GM23338 (cell line): ENCODE data around the gene CHGA. TPM values are rescaled to one million over a fixed set of nuclear protein-coding genes. Genes with fewer than 3 reads are reported as not detected.

ENCODE experiments used
- ATAC-seq: fragments of 200-7000 bp; cut with Tn5 transposase; 3 replicates; pipeline ENCODE4 v1.9.1; 2020
- DNase-seq: peaks from one replicate; pipeline ENCODE4 v3.0.0-alpha.2; 2015; ENCODE audit warnings: low spot score
- H2AFZ ChIP-seq: fragments of 200-600 bp; sonication (generic); 2 replicates; pipeline ENCODE4 v1.8.0; 2016; ENCODE audit warnings: antibody characterized with exemption, mild to moderate bottlenecking, moderate library complexity
- H3F3A ChIP-seq: fragments of 200-600 bp; sonication (generic); replicated peaks from 2 replicates; pipeline ENCODE4 v1.8.0; 2017; ENCODE audit warnings: antibody characterized with exemption, mixed run types, low read depth
- H3K27ac ChIP-seq: fragments of 200-600 bp; sonication (generic); 2 replicates; pipeline ENCODE4 v1.6.1; 2016; ENCODE audit warnings: low read depth
- H3K27me3 ChIP-seq: fragments of 200-600 bp; sonication (generic); 2 replicates; pipeline ENCODE4 v1.8.0; 2016; ENCODE audit warnings: mild to moderate bottlenecking, mixed run types, moderate library complexity; ENCODE audit not compliant: insufficient read depth
- H3K36me3 ChIP-seq: fragments of 200-600 bp; sonication (generic); 2 replicates; pipeline ENCODE4 v1.8.0; 2016; ENCODE audit warnings: mild to moderate bottlenecking; ENCODE audit not compliant: insufficient read depth
- H3K4me1 ChIP-seq: fragments of 200-600 bp; sonication (generic); 2 replicates; pipeline ENCODE4 v1.8.0; 2016; ENCODE audit warnings: mild to moderate bottlenecking, moderate library complexity; ENCODE audit not compliant: insufficient read depth
- H3K4me2 ChIP-seq: fragments of 200-600 bp; sonication (generic); 2 replicates; pipeline ENCODE4 v1.7.1; 2017; ENCODE audit warnings: mixed run types
- H3K4me3 ChIP-seq: fragments of 200-600 bp; sonication (generic); 2 replicates; pipeline ENCODE4 v1.6.1; 2016; ENCODE audit warnings: mixed run types
- H3K79me2 ChIP-seq: fragments of 200-600 bp; sonication (generic); replicated peaks from 2 replicates; pipeline ENCODE4 v1.8.0; 2017; ENCODE audit warnings: mild to moderate bottlenecking; ENCODE audit not compliant: insufficient read depth
- H3K9me2 ChIP-seq: fragments of 200-600 bp; sonication (generic); 2 replicates; pipeline ENCODE4 v1.8.0; 2017; ENCODE audit not compliant: insufficient read depth
- H4K20me1 ChIP-seq: fragments of 200-600 bp; sonication (generic); replicated peaks from 2 replicates; pipeline ENCODE4 v1.8.0; 2017; ENCODE audit warnings: mild to moderate bottlenecking; ENCODE audit not compliant: insufficient read depth
- H3K27ac Mint-ChIP-seq: 2 replicates; pipeline ENCODE4 v1.8.0; 2020; ENCODE audit warnings: inconsistent platforms, mild to moderate bottlenecking, moderate library complexity, mixed read lengths
- H3K27me3 Mint-ChIP-seq: 3 replicates; pipeline ENCODE4 v1.8.0; 2022; ENCODE audit warnings: low read depth, mild to moderate bottlenecking, moderate library complexity, mixed read lengths, inconsistent platforms; ENCODE audit not compliant: insufficient read depth, poor library complexity
- H3K36me3 Mint-ChIP-seq: 3 replicates; pipeline ENCODE4 v1.8.0; 2021; ENCODE audit warnings: low read depth, mild to moderate bottlenecking, inconsistent platforms, moderate library complexity, mixed read lengths
- H3K4me1 Mint-ChIP-seq: 3 replicates; pipeline ENCODE4 v1.8.0; 2020; ENCODE audit warnings: mild to moderate bottlenecking, inconsistent platforms, mixed read lengths
- H3K4me3 Mint-ChIP-seq: 3 replicates; pipeline ENCODE4 v1.8.0; 2021; ENCODE audit warnings: moderate library complexity, mild to moderate bottlenecking, inconsistent platforms, mixed read lengths
- H3K9me3 Mint-ChIP-seq: 3 replicates; pipeline ENCODE4 v1.8.0; 2020; ENCODE audit warnings: moderate library complexity, mild to moderate bottlenecking, inconsistent platforms, mixed read lengths
- CREB1 ChIP-seq: fragments of 250-450 bp; sonication (Bioruptor Pico); IDR thresholded peaks from 2 replicates; pipeline ENCODE4 v1.5.0; 2020; ENCODE audit warnings: low read depth, mild to moderate bottlenecking, moderate library complexity
- EZH2phosphoT487 ChIP-seq: fragments of 200-600 bp; sonication (generic); IDR thresholded peaks from one replicate; pipeline ENCODE4 v1.8.1; 2018; ENCODE audit warnings: antibody characterized with exemption; ENCODE audit not compliant: unreplicated experiment
- JUNB ChIP-seq: IDR thresholded peaks from one replicate; pipeline ENCODE4 v1.6.1; 2016; ENCODE audit warnings: antibody characterized with exemption; ENCODE audit not compliant: unreplicated experiment
- NANOG ChIP-seq: IDR thresholded peaks from 2 replicates; pipeline ENCODE4 v1.6.1; 2016; ENCODE audit warnings: antibody characterized with exemption, borderline replicate concordance
- POLR2AphosphoS5 ChIP-seq: IDR thresholded peaks from 2 replicates; pipeline ENCODE4 v1.6.1; 2016; ENCODE audit warnings: antibody characterized with exemption, low read depth
- STAT1 ChIP-seq: IDR thresholded peaks from one replicate; pipeline ENCODE4 v1.6.1; 2016; ENCODE audit warnings: antibody characterized with exemption; ENCODE audit not compliant: unreplicated experiment
- ZNF331 ChIP-seq: fragments of 250-450 bp; sonication (Bioruptor Pico); IDR thresholded peaks from 2 replicates; pipeline ENCODE4 v1.5.0; 2020; ENCODE audit warnings: low read depth, mild to moderate bottlenecking, moderate library complexity
- polyA plus RNA-seq: library from polyadenylated mRNA; unstranded; fragments of >200 nt; fragmentation: Nextera tagmentation; extraction: Ambion mirVana; gene quantifications from 2 replicates; pipeline ENCODE4 v1.2.1, GENCODE V29; 2016
- total RNA-seq: library from RNA; depleted of rRNA; stranded (reverse); fragments of >200 nt; shearing (Covaris generic); gene quantifications from 2 replicates; pipeline ENCODE4 v1.2.3, GENCODE V29; 2014
- TF ChIP-seq, protein P1 (sequence below): IDR thresholded peaks from 2 replicates; pipeline ENCODE4 v1.6.1; 2016; ENCODE audit warnings: antibody characterized with exemption
- TF ChIP-seq, protein P2 (sequence below), 2 experiments: fragments of 200-600 bp in 1 of 2; sonication (generic) in 1 of 2; conservative IDR thresholded peaks; 2 replicates each; pipeline versions ENCODE4 v1.5.1 to v1.6.1; 2016 to 2017; ENCODE audit warnings: antibody characterized with exemption in 2 of 2, low read depth in 2 of 2, mild to moderate bottlenecking in 2 of 2, moderate library complexity in 1 of 2
- TF ChIP-seq, protein P3 (sequence below): IDR thresholded peaks from one replicate; pipeline ENCODE4 v1.6.1; 2018; ENCODE audit warnings: antibody characterized with exemption; ENCODE audit not compliant: unreplicated experiment

Gene CHGA
- total and polyA plus RNA-seq, 2 experiments from 2014 or later, result 13.9 to 19.6 TPM

DNA sequence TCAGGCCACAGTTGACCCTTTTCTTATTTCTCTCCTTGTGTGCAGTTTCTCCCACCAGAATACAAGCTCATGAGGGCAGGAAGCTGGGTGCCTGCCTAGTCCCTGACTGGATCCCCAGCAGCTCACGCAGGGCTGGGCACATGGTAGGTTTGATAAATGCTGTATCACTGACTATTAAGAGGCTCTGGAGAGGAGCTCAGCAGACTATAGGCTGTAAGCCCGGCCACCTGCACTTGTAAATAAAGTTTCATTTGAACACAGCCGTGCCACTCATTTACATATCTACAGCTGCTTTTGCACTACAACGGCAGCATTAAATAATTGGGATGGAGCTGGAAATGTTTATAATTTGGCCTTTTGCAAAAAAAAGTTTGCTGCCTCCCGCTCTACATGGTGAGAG is 32.0 kb downstream of the CHGA start:
- H3K36me3 ChIP-seq, result no peaks in the 10 kb centered on the region; the same call in 1 of the 2 replicates
- peaks cover 7% of the 10 kb centered on the region; the same call in 1 of the 2 replicates for H3K4me1 ChIP-seq
- DNase-seq, result no peak
- no peak overlapping the region for H3K4me3 Mint-ChIP-seq
- H3K4me2 ChIP-seq, result peak overlapping the region; percentile 21; the same call in 1 of the 2 replicates
- H3K9me3 Mint-ChIP-seq, result no peaks in the 10 kb centered on the region
- TF ChIP-seq POLR2AphosphoS5, result no peak
- TF ChIP-seq, protein P1, sequence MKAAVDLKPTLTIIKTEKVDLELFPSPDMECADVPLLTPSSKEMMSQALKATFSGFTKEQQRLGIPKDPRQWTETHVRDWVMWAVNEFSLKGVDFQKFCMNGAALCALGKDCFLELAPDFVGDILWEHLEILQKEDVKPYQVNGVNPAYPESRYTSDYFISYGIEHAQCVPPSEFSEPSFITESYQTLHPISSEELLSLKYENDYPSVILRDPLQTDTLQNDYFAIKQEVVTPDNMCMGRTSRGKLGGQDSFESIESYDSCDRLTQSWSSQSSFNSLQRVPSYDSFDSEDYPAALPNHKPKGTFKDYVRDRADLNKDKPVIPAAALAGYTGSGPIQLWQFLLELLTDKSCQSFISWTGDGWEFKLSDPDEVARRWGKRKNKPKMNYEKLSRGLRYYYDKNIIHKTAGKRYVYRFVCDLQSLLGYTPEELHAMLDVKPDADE, result no peak
- no peak for TF ChIP-seq NANOG
- no peak for TF ChIP-seq EZH2phosphoT487
- no peak for TF ChIP-seq STAT1
- no peak for TF ChIP-seq JUNB
- TF ChIP-seq, protein P2, sequence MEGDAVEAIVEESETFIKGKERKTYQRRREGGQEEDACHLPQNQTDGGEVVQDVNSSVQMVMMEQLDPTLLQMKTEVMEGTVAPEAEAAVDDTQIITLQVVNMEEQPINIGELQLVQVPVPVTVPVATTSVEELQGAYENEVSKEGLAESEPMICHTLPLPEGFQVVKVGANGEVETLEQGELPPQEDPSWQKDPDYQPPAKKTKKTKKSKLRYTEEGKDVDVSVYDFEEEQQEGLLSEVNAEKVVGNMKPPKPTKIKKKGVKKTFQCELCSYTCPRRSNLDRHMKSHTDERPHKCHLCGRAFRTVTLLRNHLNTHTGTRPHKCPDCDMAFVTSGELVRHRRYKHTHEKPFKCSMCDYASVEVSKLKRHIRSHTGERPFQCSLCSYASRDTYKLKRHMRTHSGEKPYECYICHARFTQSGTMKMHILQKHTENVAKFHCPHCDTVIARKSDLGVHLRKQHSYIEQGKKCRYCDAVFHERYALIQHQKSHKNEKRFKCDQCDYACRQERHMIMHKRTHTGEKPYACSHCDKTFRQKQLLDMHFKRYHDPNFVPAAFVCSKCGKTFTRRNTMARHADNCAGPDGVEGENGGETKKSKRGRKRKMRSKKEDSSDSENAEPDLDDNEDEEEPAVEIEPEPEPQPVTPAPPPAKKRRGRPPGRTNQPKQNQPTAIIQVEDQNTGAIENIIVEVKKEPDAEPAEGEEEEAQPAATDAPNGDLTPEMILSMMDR (conservative IDR thresholded peaks at IDR 0.05; ENCODE audit: low read depth in 2 of 2), result no peak
- no peak for TF ChIP-seq ZNF331 (CRISPR knock-in tag)
- TF ChIP-seq, protein P3, sequence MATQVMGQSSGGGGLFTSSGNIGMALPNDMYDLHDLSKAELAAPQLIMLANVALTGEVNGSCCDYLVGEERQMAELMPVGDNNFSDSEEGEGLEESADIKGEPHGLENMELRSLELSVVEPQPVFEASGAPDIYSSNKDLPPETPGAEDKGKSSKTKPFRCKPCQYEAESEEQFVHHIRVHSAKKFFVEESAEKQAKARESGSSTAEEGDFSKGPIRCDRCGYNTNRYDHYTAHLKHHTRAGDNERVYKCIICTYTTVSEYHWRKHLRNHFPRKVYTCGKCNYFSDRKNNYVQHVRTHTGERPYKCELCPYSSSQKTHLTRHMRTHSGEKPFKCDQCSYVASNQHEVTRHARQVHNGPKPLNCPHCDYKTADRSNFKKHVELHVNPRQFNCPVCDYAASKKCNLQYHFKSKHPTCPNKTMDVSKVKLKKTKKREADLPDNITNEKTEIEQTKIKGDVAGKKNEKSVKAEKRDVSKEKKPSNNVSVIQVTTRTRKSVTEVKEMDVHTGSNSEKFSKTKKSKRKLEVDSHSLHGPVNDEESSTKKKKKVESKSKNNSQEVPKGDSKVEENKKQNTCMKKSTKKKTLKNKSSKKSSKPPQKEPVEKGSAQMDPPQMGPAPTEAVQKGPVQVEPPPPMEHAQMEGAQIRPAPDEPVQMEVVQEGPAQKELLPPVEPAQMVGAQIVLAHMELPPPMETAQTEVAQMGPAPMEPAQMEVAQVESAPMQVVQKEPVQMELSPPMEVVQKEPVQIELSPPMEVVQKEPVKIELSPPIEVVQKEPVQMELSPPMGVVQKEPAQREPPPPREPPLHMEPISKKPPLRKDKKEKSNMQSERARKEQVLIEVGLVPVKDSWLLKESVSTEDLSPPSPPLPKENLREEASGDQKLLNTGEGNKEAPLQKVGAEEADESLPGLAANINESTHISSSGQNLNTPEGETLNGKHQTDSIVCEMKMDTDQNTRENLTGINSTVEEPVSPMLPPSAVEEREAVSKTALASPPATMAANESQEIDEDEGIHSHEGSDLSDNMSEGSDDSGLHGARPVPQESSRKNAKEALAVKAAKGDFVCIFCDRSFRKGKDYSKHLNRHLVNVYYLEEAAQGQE, result no peak
- no peak for TF ChIP-seq CREB1 (CRISPR knock-in tag)
- no peak overlapping the region for H3K27ac ChIP-seq
- peak overlapping the region; percentile 71 for H3K27ac Mint-ChIP-seq
- ATAC-seq, result no peak
- H3K36me3 Mint-ChIP-seq, result peaks cover 32% of the 10 kb centered on the region
- no peaks in the 10 kb centered on the region for H3F3A ChIP-seq
- no peak overlapping the region for H2AFZ ChIP-seq
- peaks cover 8% of the 10 kb centered on the region; the same call in 2 of the 3 replicates for H3K4me1 Mint-ChIP-seq
- H3K27me3 ChIP-seq, result no peaks in the 10 kb centered on the region
- H4K20me1 ChIP-seq, result no peaks in the 10 kb centered on the region; the same call in 1 of the 2 replicates
- H3K79me2 ChIP-seq, result no peaks in the 10 kb centered on the region
- no peak overlapping the region for H3K4me3 ChIP-seq
- no peaks in the 10 kb centered on the region for H3K9me2 ChIP-seq
- peaks cover 9% of the 10 kb centered on the region for H3K27me3 Mint-ChIP-seq
